Measurements from ENCODE around the gene PLPP1.

GRCh38 chr5:55570026-55570425, 35.3 kb upstream of the PLPP1 start:
- TF ChIP-seq CEBPB (IDR thresholded peaks at IDR 0.05; ENCODE audit: low read depth) (no peak), JUND (IDR thresholded peaks at IDR 0.05) (no peak), CTCF (IDR thresholded peaks at IDR 0.05 in 2 of 3, conservative IDR thresholded peaks at IDR 0.05 in 1 of 3; ENCODE audit: borderline replicate concordance in 1 of 3, insufficient read depth in 1 of 3, low read depth in 2 of 3, low read length in 2 of 3) (no peak), POLR2A (IDR thresholded peaks at IDR 0.05; ENCODE audit: borderline replicate concordance, extremely low read depth, insufficient read depth, insufficient read length) (no peak), EZH2phosphoT487 (IDR thresholded peaks at IDR 0.05; ENCODE audit: borderline replicate concordance) (no peak), ATF3 (IDR thresholded peaks at IDR 0.05) (no peak)

Measured in HCT116 (cell line).